Gastrocnemius medialis (tissue), 4 donors: ENCODE measurements around the gene FAM174A. TPM values are rescaled to one million over a fixed set of nuclear protein-coding genes. Genes with fewer than 3 reads are reported as not detected.
A peak's percentile ranks its signal among the peaks of the same experiment; 100 is the strongest.

Source experiments
- ATAC-seq, 2 donors: fragments of 150-250 bp; one replicate each; pipeline ENCODE4 v1.9.1; 2016
- DNase-seq, 2 donors: peaks; one replicate each; pipeline ENCODE4 v3.0.0-alpha.2; 2019
- H3K27ac ChIP-seq, 4 donors: fragments of 200-600 bp; sonication (generic); 1 replicate in 1 of 4; 2 replicates in 3 of 4; pipeline ENCODE4 v1.5.1; 2016 to 2018; ENCODE audit warnings: mild to moderate bottlenecking in 2 of 4, moderate library complexity in 1 of 4
- H3K27me3 ChIP-seq, 3 donors: fragments of 200-600 bp; sonication (generic) in 2 of 3; 1 replicate in 1 of 3; 2 replicates in 2 of 3; pipeline versions ENCODE4 v1.5.1 to v1.6.0; 2016 to 2019; ENCODE audit warnings: mild to moderate bottlenecking in 1 of 3, moderate library complexity in 1 of 3
- H3K36me3 ChIP-seq, 2 donors: fragments of 200-600 bp; sonication (generic) in 1 of 2; one replicate each; pipeline ENCODE4 v1.5.1; 2017 to 2018
- H3K4me1 ChIP-seq, 2 donors: fragments of 200-600 bp; sonication (generic) in 1 of 2; one replicate each; pipeline ENCODE4 v1.5.1; 2016 to 2017; ENCODE audit warnings: mild to moderate bottlenecking in 2 of 2
- H3K4me3 ChIP-seq, 4 donors: fragments of 200-600 bp; sonication (generic) in 3 of 4; 1 replicate in 1 of 4; 2 replicates in 3 of 4; pipeline ENCODE4 v1.5.1; 2016 to 2019; ENCODE audit warnings: mild to moderate bottlenecking in 2 of 4
- H3K9me3 ChIP-seq, 3 donors: fragments of 200-600 bp; sonication (generic) in 2 of 3; 1 replicate in 1 of 3; 2 replicates in 2 of 3; pipeline ENCODE4 v1.5.1; 2016 to 2019
- POLR2A ChIP-seq, 2 donors: fragments of 450-650 bp; IDR thresholded peaks; one replicate each; pipeline ENCODE4 v1.6.1; 2017; ENCODE audit warnings: antibody characterized with exemption in 2 of 2, mild to moderate bottlenecking in 2 of 2, moderate library complexity in 2 of 2
- in situ Hi-C, 4 donors: fragments of 200-750 bp; cut with MboI; loops; one replicate each; pipeline versions ENCODE4 v1.15.0 to v1.8.0; 2017; ENCODE audit warnings: low sequenced_read_pairs in 4 of 4
- intact Hi-C: fragments of 100-400 bp; cut with DNase I; formaldehyde crosslinking; loops from one replicate; pipeline ENCODE4 v1.15.1; 2023; ENCODE audit warnings: low total_unique reads
- total RNA-seq, 4 donors: library from RNA; depleted of rRNA; stranded (reverse); fragments of >200 nt; gene quantifications; one replicate each; pipeline versions ENCODE4 v1.1.0 to v1.2.3, GENCODE V29; 2016
- TF ChIP-seq, protein P1 (sequence below), 5 experiments: fragments of 450-650 bp in 3 of 5; fragments of 200-600 bp in 2 of 5; sonication (generic) in 2 of 5; IDR thresholded peaks in 4 of 5; conservative IDR thresholded peaks in 1 of 5; 1 replicate in 4 of 5; 2 replicates in 1 of 5; pipeline ENCODE4 v1.5.1; 2016 to 2019; ENCODE audit warnings: antibody characterized with exemption in 5 of 5, mild to moderate bottlenecking in 3 of 5, moderate library complexity in 3 of 5

The FAM174A gene
- total RNA-seq, 4 donors from 2014 or later = 51.4 to 68.3 (median 58.6) TPM

DNA sequence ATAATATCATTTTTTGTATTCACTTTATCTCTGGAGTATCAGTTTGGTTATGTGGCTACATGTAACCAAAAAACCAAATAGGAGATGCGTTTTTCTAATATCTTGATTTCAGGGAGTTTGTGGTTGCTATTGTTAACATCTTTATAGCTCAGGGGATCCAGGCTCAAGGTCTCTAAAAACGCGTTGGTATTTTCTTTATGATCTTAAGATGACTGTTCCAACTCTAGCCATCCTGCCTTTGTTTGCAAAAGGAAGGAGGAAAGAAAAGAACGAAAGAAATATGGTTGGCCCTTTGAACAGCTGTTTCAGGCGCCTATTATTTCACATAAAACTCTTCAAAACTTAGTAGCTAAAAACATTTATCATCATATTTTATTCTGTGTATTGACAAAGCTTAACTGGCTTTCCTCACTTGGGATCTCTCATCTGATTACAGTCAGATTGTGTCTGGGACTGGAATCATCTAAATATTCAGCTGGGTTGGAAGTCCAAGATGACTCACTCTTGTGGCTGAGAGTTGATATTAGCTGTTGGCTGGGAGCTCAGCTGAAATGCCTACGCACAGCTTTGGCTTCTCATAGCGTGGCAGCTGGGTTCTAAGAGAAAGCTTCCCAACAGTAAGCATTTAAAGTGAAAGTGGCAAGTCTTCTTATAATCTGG, 60.1 kb downstream of the FAM174A start:
- ATAC-seq (peak; percentile 99), DNase-seq (peak; percentile 53 to 75)
- Histone ChIP-seq H3K27me3 (no peaks in the 10 kb centered on the region), H3K27ac (peak overlapping the region; percentile 61 to 80 (median 78)), H3K4me1 (peaks cover 10 to 50% of the 10 kb centered on the region in 2 donors), H3K9me3 (no peaks in the 10 kb centered on the region), H3K36me3 (no peaks in the 10 kb centered on the region), H3K4me3 (peak overlapping the region in 3 of 4 donors; percentile 23 to 38 (median 38))
- TF ChIP-seq, protein P1, sequence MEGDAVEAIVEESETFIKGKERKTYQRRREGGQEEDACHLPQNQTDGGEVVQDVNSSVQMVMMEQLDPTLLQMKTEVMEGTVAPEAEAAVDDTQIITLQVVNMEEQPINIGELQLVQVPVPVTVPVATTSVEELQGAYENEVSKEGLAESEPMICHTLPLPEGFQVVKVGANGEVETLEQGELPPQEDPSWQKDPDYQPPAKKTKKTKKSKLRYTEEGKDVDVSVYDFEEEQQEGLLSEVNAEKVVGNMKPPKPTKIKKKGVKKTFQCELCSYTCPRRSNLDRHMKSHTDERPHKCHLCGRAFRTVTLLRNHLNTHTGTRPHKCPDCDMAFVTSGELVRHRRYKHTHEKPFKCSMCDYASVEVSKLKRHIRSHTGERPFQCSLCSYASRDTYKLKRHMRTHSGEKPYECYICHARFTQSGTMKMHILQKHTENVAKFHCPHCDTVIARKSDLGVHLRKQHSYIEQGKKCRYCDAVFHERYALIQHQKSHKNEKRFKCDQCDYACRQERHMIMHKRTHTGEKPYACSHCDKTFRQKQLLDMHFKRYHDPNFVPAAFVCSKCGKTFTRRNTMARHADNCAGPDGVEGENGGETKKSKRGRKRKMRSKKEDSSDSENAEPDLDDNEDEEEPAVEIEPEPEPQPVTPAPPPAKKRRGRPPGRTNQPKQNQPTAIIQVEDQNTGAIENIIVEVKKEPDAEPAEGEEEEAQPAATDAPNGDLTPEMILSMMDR (IDR thresholded peaks at IDR 0.05 in 4 of 5, conservative IDR thresholded peaks at IDR 0.05 in 1 of 5) = no peak
- no peak for TF ChIP-seq POLR2A (IDR thresholded peaks at IDR 0.05)
- intact Hi-C loops (loop anchor here (2.0 kb wide), 1 partner anchor 60 kb away; the partner anchor contains the start of gene FAM174A), in situ Hi-C loops (no loop called here)

GRCh38 chr5:100595812-100596173, 60.6 kb downstream of the FAM174A start:
- ATAC-seq = peak; percentile 78 to 87

GRCh38 chr5:100598446-100598845, 63.3 kb downstream of the FAM174A start:
- Histone ChIP-seq H3K36me3 (no peaks in the 10 kb centered on the region), H3K9me3 (no peaks in the 10 kb centered on the region), H3K27me3 (no peaks in the 10 kb centered on the region), H3K4me3 (no peak overlapping the region), H3K27ac (no peak overlapping the region), H3K4me1 (peaks cover 12 to 44% of the 10 kb centered on the region in 2 donors)
- intact Hi-C loops (no loop called here), in situ Hi-C loops (no loop called here)
- ATAC-seq (no peak), DNase-seq (no peak)
- TF ChIP-seq, protein P1 (IDR thresholded peaks at IDR 0.05 in 4 of 5, conservative IDR thresholded peaks at IDR 0.05 in 1 of 5) = no peak
- no peak for TF ChIP-seq POLR2A (IDR thresholded peaks at IDR 0.05)

More at GRCh38 chr5:100595812-100596173, 60.6 kb downstream of the FAM174A start:
- TF ChIP-seq, protein P1 (IDR thresholded peaks at IDR 0.05 in 4 of 5, conservative IDR thresholded peaks at IDR 0.05 in 1 of 5) = no peak
- no peak for TF ChIP-seq POLR2A (IDR thresholded peaks at IDR 0.05)
- H3K9me3 ChIP-seq = no peaks in the 10 kb centered on the region
- peak overlapping the region in 3 of 4 donors; percentile 23 to 38 (median 38) for H3K4me3 ChIP-seq
- intact Hi-C loops = loop anchor here (2.0 kb wide), 1 partner anchor 61 kb away; the partner anchor contains the start of gene FAM174A
- H3K27ac ChIP-seq = peak overlapping the region; percentile 61 to 80 (median 78)
- H3K36me3 ChIP-seq = no peaks in the 10 kb centered on the region
- in situ Hi-C loops = no loop called here
- peaks cover 12 to 51% of the 10 kb centered on the region in 2 donors for H3K4me1 ChIP-seq
- no peaks in the 10 kb centered on the region for H3K27me3 ChIP-seq
- no peak for DNase-seq

DNA sequence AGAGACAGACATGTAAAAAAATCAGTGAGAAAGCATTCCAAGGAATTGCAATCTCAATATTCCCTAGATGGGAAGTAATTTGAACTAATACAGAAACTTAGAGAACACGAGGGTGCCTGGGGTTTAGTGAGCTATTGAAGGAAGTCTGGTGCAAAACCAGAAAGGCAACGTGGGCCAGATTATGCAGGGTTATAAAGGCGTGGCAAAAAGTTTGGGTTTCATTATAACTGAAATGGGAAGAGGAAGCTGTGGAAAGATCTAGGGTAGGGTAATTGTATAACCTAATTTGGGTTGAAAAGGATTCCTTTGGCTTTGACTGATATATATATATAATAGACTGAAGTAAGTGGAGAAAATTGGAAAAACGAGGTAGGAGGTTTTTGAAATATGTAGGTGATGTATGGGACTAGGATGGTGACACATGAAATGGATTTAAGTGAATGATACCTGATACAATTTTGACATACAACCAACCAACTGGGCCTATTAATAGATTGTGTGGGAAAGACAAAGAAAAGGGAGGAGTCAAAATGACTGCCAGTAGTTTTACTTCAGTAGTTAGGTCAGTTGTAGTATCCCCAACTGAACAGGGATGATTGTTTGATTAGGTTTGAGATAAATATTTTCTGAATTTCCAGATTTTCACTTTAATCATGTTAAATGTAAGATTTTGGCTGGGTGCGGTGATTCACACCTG, 65.3 kb downstream of the FAM174A start:
- DNase-seq = no peak
- no peaks in the 10 kb centered on the region for H3K9me3 ChIP-seq
- no peak overlapping the region for H3K4me3 ChIP-seq
- TF ChIP-seq POLR2A (IDR thresholded peaks at IDR 0.05) = no peak
- TF ChIP-seq, protein P1 (IDR thresholded peaks at IDR 0.05 in 4 of 5, conservative IDR thresholded peaks at IDR 0.05 in 1 of 5) = no peak
- H3K27ac ChIP-seq = no peak overlapping the region
- ATAC-seq = no peak
- peaks cover 6 to 30% of the 10 kb centered on the region in 2 donors for H3K4me1 ChIP-seq
- H3K36me3 ChIP-seq = no peaks in the 10 kb centered on the region
- intact Hi-C loops = no loop called here
- no peaks in the 10 kb centered on the region for H3K27me3 ChIP-seq
- in situ Hi-C loops = no loop called here
